ENCODE measurements around the gene CSMD2. TPM values are rescaled to one million over a fixed set of nuclear protein-coding genes. Genes with fewer than 3 reads are reported as not detected.

Gene CSMD2
- total RNA-seq, 5 donors from 2014 or later (not counting 1 experiment from before 2014, with no cell fraction given): 0.03 TPM; not detected in 4

DNA sequence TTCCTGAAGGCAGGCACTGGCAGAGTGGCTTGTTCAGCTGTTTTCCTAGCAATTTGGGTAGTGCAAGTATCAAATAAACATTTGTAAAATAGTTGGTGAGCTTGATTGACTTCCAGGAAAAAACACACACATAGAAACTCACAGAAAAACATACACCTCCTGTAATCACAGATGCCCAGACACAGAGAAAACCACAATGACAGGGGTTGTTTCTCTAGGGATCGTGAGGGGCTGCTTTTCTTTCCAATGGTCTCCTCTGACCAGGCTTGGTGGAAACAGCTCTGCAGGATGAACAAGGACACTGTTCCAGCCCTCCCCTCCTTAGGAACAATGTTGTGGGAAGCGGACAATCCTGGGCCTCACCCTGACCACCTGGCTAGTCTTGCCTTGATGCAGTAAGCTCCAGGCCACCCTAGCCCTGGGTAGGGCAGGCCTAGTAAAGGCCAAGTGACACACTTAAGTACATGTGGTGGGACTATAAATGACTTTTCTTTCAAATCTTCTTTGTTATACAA lies 443.7 kb downstream of the CSMD2 start:
- Mint-ChIP-seq H3K4me3 (no peak overlapping the region), H3K9me3 (no peaks in the 10 kb centered on the region), H3K27ac (no peak overlapping the region), H3K4me1 (no peaks in the 10 kb centered on the region), H3K36me3 (no peaks in the 10 kb centered on the region), H3K27me3 (peaks cover 4 to 10% of the 10 kb centered on the region in 2 donors)
- no peaks in the 10 kb centered on the region for H3K27me3 ChIP-seq (replicated peaks in 1 of 2; ENCODE audit: control insufficient read depth in 2 of 2, extremely low read depth in 1 of 2, insufficient read depth in 2 of 2, low read length in 1 of 2)
- H3K4me3 ChIP-seq (ENCODE audit: control insufficient read depth in 1 of 2, extremely low read depth in 1 of 2, low read length in 1 of 2): no peak overlapping the region
- no peaks in the 10 kb centered on the region for H3K36me3 ChIP-seq (ENCODE audit: control insufficient read depth in 2 of 2, extremely low read depth in 1 of 2, insufficient read depth in 1 of 2, low read length in 1 of 2)
- ATAC-seq (replicated peaks in 1 of 4) (no peak), DNase-seq (no peak)
- no CpG with 5 or more reads among the region's 2 CpGs for WGBS (ENCODE audit: insufficient coverage)
- no peaks in the 10 kb centered on the region for H3K9me3 ChIP-seq
- CTCF ChIA-PET: no interaction called here
- no peaks in the 10 kb centered on the region for H3K4me1 ChIP-seq (ENCODE audit: control insufficient read depth in 1 of 2, extremely low read depth in 1 of 2, insufficient read depth in 2 of 2, low read length in 2 of 2)
- POLR2A ChIA-PET: no interaction called here
- no peak overlapping the region for H3K27ac ChIP-seq (ENCODE audit: low read length)

DNA sequence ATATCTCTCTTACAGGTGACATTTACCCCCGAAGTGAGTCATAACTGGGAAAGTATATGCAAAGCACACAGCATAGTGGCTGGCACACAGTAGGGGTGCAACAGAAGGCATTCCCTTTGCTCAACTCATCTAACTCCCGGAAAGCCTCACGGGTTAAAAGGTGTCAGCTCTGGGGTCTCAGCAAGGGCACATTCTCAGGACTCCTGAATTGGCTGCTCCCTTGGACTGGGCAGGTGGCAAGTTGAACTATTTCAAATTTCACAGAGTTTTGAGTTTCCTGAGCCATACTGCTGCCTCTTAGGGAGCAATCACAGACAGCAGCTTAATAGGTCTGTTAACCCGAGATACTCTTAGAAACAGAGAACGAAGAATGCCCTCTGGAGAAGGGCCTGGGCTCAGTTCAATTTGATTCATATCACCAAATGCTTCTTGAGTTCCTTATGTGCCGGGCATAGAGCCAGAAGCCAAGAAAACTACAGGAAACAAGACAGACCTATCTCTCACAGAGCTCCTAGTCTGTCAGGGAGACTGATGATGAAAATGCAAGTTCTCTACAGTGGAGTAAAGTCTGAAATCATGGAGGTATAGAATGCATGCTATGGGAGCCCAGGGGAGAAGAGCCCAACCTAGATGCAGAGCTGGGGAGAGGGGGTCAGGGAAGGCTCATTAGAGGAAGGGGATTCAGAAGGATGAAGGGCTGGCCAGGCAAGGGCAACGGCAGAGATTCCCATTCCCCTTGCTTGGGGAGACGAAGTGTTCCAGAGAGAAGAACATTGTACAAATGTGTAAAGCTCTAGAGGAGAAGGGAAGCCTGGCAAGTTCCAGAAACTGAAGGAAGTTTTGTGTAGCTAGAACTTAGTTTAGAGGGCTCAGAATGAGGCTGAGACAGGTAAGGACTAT lies 445.0 kb downstream of the CSMD2 start:
- no peaks in the 10 kb centered on the region for H3K4me1 Mint-ChIP-seq
- ChIA-PET POLR2A (no interaction called here), CTCF (no interaction called here)
- peaks cover 7 to 10% of the 10 kb centered on the region in 2 donors for H3K27me3 Mint-ChIP-seq
- no peaks in the 10 kb centered on the region for H3K9me3 Mint-ChIP-seq
- H3K27me3 ChIP-seq (replicated peaks in 1 of 2; ENCODE audit: control insufficient read depth in 2 of 2, extremely low read depth in 1 of 2, insufficient read depth in 2 of 2, low read length in 1 of 2): peaks cover 0 to 2% of the 10 kb centered on the region in 2 experiments
- ATAC-seq (replicated peaks in 1 of 4): no peak
- H3K4me3 ChIP-seq (ENCODE audit: control insufficient read depth in 1 of 2, extremely low read depth in 1 of 2, low read length in 1 of 2): no peak overlapping the region
- no peaks in the 10 kb centered on the region for H3K36me3 Mint-ChIP-seq
- no peak overlapping the region for H3K27ac ChIP-seq (ENCODE audit: low read length)
- no peak overlapping the region for H3K27ac Mint-ChIP-seq
- no peaks in the 10 kb centered on the region for H3K4me1 ChIP-seq (ENCODE audit: control insufficient read depth in 1 of 2, extremely low read depth in 1 of 2, insufficient read depth in 2 of 2, low read length in 2 of 2)
- 64% methylated on average over 6 of the region's 8 CpGs for WGBS (ENCODE audit: insufficient coverage)
- H3K4me3 Mint-ChIP-seq: no peak overlapping the region
- no peaks in the 10 kb centered on the region for H3K36me3 ChIP-seq (ENCODE audit: control insufficient read depth in 2 of 2, extremely low read depth in 1 of 2, insufficient read depth in 1 of 2, low read length in 1 of 2)
- no peaks in the 10 kb centered on the region for H3K9me3 ChIP-seq
- DNase-seq: no peak

DNA sequence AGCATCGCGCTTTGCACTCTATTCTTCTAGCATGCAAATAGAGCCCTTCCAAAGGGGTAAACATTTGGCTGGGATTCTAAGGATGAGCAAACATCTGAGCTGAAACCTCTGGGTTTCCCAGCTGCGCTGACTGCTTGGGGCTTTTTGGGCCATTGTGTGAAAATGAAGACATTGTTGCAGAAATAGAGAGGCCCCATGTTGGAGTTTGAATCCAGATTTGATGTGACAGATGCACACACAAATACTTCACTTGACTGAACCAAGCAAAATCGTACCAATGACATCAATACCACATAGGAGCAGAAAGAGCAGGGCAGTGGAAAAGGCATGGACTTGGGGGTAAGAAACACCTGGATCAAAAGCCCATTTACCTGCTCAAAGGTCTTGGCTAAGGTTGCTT lies 445.7 kb downstream of the CSMD2 start:
- H3K27me3 ChIP-seq (replicated peaks in 1 of 2; ENCODE audit: control insufficient read depth in 2 of 2, extremely low read depth in 1 of 2, insufficient read depth in 2 of 2, low read length in 1 of 2): peaks cover 0 to 2% of the 10 kb centered on the region in 2 experiments
- no peaks in the 10 kb centered on the region for H3K4me1 ChIP-seq (ENCODE audit: control insufficient read depth in 1 of 2, extremely low read depth in 1 of 2, insufficient read depth in 2 of 2, low read length in 2 of 2)
- no peak overlapping the region for H3K4me3 ChIP-seq (ENCODE audit: control insufficient read depth in 1 of 2, extremely low read depth in 1 of 2, low read length in 1 of 2)
- Mint-ChIP-seq H3K36me3 (no peaks in the 10 kb centered on the region), H3K4me1 (no peaks in the 10 kb centered on the region), H3K27ac (no peak overlapping the region), H3K4me3 (no peak overlapping the region), H3K9me3 (no peaks in the 10 kb centered on the region), H3K27me3 (peaks cover 10 to 11% of the 10 kb centered on the region in 2 donors)
- H3K27ac ChIP-seq (ENCODE audit: low read length): no peak overlapping the region
- ChIA-PET CTCF (no interaction called here), POLR2A (no interaction called here)
- ATAC-seq (replicated peaks in 1 of 4): no peak
- no peak for DNase-seq
- no peaks in the 10 kb centered on the region for H3K36me3 ChIP-seq (ENCODE audit: control insufficient read depth in 2 of 2, extremely low read depth in 1 of 2, insufficient read depth in 1 of 2, low read length in 1 of 2)
- 60% methylated on average over 1 of the region's 4 CpGs for WGBS (ENCODE audit: insufficient coverage)
- H3K9me3 ChIP-seq: no peaks in the 10 kb centered on the region

DNA sequence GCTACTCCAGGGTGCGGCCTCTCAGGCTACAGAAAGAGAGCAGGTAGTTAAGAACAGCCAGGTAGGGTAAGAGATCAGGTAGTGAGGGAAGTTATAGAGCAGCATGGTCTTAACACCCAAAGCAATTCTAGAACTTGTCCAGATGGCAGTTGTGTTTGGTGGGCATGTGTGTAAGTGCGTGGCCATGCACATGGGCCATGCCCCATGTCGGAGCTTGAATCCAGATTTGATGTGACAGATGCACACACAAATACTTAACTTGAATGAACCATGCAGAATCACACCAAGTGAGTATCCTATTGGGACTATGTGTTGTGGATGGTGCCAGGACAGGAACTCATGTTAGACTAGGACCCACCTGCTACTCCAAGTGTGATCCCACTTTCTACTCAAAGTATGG lies 446.8 kb downstream of the CSMD2 start:
- no CpG with 5 or more reads among the region's 3 CpGs for WGBS (ENCODE audit: insufficient coverage)
- H3K36me3 Mint-ChIP-seq: no peaks in the 10 kb centered on the region
- Histone ChIP-seq H3K27me3 (replicated peaks in 1 of 2; ENCODE audit: control insufficient read depth in 2 of 2, extremely low read depth in 1 of 2, insufficient read depth in 2 of 2, low read length in 1 of 2) (peaks cover 0 to 2% of the 10 kb centered on the region in 2 experiments), H3K9me3 (no peaks in the 10 kb centered on the region), H3K27ac (ENCODE audit: low read length) (no peak overlapping the region), H3K4me1 (ENCODE audit: control insufficient read depth in 1 of 2, extremely low read depth in 1 of 2, insufficient read depth in 2 of 2, low read length in 2 of 2) (no peaks in the 10 kb centered on the region), H3K4me3 (ENCODE audit: control insufficient read depth in 1 of 2, extremely low read depth in 1 of 2, low read length in 1 of 2) (no peak overlapping the region), H3K36me3 (ENCODE audit: control insufficient read depth in 2 of 2, extremely low read depth in 1 of 2, insufficient read depth in 1 of 2, low read length in 1 of 2) (no peaks in the 10 kb centered on the region)
- H3K4me1 Mint-ChIP-seq: no peaks in the 10 kb centered on the region
- no peak overlapping the region for H3K27ac Mint-ChIP-seq
- ATAC-seq (replicated peaks in 1 of 4) (no peak), DNase-seq (no peak)
- no peak overlapping the region for H3K4me3 Mint-ChIP-seq
- POLR2A ChIA-PET: no interaction called here
- H3K9me3 Mint-ChIP-seq: no peaks in the 10 kb centered on the region
- H3K27me3 Mint-ChIP-seq: peaks cover 7 to 13% of the 10 kb centered on the region in 2 donors
- CTCF ChIA-PET: no interaction called here

DNA sequence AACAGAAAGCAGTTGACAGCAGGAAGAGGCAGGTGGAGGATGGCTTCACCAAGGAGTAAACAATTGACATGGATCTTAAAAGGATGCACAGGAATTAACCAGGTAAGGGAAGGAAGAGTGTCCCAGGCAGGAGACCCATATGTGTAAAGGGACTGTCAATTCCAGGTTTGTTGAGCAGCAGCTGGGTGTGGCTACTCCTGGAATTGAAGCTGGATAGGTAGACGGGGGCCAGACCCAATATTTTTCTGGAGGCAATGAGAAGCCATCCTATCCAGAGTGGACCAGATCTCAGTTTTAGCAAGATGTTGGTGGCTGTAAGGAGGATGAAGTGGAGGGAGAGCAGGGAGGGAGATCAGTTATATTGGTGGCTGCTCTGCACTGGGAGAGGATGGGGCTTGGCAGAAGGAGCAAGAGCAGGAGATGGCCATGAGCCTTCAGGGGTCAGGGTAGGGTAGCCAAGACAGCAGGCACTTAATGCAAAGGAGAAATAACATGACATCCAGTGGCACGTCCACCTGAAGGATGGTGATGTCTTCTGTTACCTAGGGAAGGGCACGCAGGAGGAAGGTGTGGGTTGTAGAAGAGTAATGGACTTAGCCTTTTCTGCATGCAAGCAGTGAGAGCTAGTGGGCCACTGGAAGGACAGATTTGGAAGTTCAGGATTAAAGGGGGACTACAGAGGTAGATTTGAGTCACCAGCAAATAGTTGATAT lies 447.9 kb downstream of the CSMD2 start:
- DNase-seq (no peak), ATAC-seq (replicated peaks in 1 of 4) (no peak)
- Histone ChIP-seq H3K9me3 (no peaks in the 10 kb centered on the region), H3K27ac (ENCODE audit: low read length) (no peak overlapping the region), H3K27me3 (replicated peaks in 1 of 2; ENCODE audit: control insufficient read depth in 2 of 2, extremely low read depth in 1 of 2, insufficient read depth in 2 of 2, low read length in 1 of 2) (peaks cover 0 to 4% of the 10 kb centered on the region in 2 experiments), H3K4me1 (ENCODE audit: control insufficient read depth in 1 of 2, extremely low read depth in 1 of 2, insufficient read depth in 2 of 2, low read length in 2 of 2) (no peaks in the 10 kb centered on the region), H3K4me3 (ENCODE audit: control insufficient read depth in 1 of 2, extremely low read depth in 1 of 2, low read length in 1 of 2) (no peak overlapping the region), H3K36me3 (ENCODE audit: control insufficient read depth in 2 of 2, extremely low read depth in 1 of 2, insufficient read depth in 1 of 2, low read length in 1 of 2) (no peaks in the 10 kb centered on the region)
- Mint-ChIP-seq H3K27me3 (peaks cover 10 to 13% of the 10 kb centered on the region in 2 donors), H3K27ac (no peak overlapping the region), H3K4me1 (no peaks in the 10 kb centered on the region), H3K4me3 (no peak overlapping the region), H3K36me3 (no peaks in the 10 kb centered on the region), H3K9me3 (no peaks in the 10 kb centered on the region)
- CTCF ChIA-PET: no interaction called here
- POLR2A ChIA-PET: no interaction called here
- 88% methylated on average over 3 of the region's 3 CpGs for WGBS (ENCODE audit: insufficient coverage)

DNA sequence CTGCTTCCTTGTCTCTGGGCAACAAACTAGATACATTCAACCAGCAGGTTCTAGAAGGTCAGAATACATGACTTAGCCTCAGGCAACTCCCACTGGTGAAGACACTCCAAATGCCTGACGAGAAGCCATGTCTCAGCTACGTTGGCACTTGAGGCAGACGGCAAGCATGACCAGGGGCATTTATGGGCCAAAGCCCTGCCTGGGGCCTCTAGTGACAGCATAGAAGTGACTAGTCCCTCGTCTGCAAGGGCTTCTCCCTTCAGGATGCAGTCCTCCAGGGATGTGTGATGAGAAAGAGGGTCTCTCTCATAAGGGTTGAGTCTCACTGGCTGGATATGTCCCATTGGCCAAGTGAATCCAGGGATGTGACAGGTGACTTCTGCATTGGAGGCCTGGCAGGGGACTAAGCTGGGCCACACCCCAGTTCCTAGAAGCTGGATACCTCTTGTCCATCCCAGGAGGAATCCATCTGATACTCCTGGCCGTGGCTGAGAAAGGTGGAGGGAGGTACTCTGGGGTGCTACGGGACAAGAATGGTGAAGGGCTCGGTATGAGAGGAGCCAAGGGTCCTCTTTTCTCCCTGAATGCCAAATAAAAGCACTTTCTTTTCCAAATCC lies 449.7 kb downstream of the CSMD2 start:
- no peaks in the 10 kb centered on the region for H3K36me3 Mint-ChIP-seq
- H3K4me3 Mint-ChIP-seq: no peak overlapping the region
- H3K27ac ChIP-seq (ENCODE audit: low read length): no peak overlapping the region
- H3K27ac Mint-ChIP-seq: no peak overlapping the region
- no peak overlapping the region for H3K4me3 ChIP-seq (ENCODE audit: control insufficient read depth in 1 of 2, extremely low read depth in 1 of 2, low read length in 1 of 2)
- peaks cover 0 to 13% of the 10 kb centered on the region in 2 experiments for H3K27me3 ChIP-seq (replicated peaks in 1 of 2; ENCODE audit: control insufficient read depth in 2 of 2, extremely low read depth in 1 of 2, insufficient read depth in 2 of 2, low read length in 1 of 2)
- no peaks in the 10 kb centered on the region for H3K9me3 Mint-ChIP-seq
- ATAC-seq (replicated peaks in 1 of 4) (no peak), DNase-seq (no peak)
- 78% methylated on average over 3 of the region's 7 CpGs for WGBS (ENCODE audit: insufficient coverage)
- ChIA-PET CTCF (no interaction called here), POLR2A (no interaction called here)
- H3K27me3 Mint-ChIP-seq: peaks cover 15 to 17% of the 10 kb centered on the region in 2 donors
- H3K36me3 ChIP-seq (ENCODE audit: control insufficient read depth in 2 of 2, extremely low read depth in 1 of 2, insufficient read depth in 1 of 2, low read length in 1 of 2): no peaks in the 10 kb centered on the region
- H3K9me3 ChIP-seq: no peaks in the 10 kb centered on the region
- no peaks in the 10 kb centered on the region for H3K4me1 Mint-ChIP-seq
- H3K4me1 ChIP-seq (ENCODE audit: control insufficient read depth in 1 of 2, extremely low read depth in 1 of 2, insufficient read depth in 2 of 2, low read length in 2 of 2): no peaks in the 10 kb centered on the region
